AG04450 (cell line): ENCODE results near the gene MBTPS1. TPM values are rescaled to one million over a fixed set of nuclear protein-coding genes. Genes with fewer than 3 reads are reported as not detected.

Experiments
- CTCF ChIA-PET: fragments of 300-600, 350-600 bp; formaldehyde crosslinking; extraction: SDS; loops from one replicate; lab custom pipeline; 2022; ENCODE audit warnings: antibody characterized with exemption, inconsistent platforms; lab: Charles Lee
- POLR2A ChIA-PET: fragments of 350-600 bp; formaldehyde crosslinking; extraction: SDS; loops from one replicate; lab custom pipeline; 2021; ENCODE audit warnings: antibody characterized with exemption, inconsistent platforms; lab: Yijun Ruan, JAX
- DNase-seq: peaks from one replicate; pipeline ENCODE4 v3.0.0-alpha.2; 2011; ENCODE audit warnings: low read depth, low spot score
- H3K27ac ChIP-seq: one replicate; pipeline ENCODE4 v1.5.1; 2012; ENCODE audit warnings: low read depth, low read length, control low read depth
- H3K27me3 ChIP-seq: one replicate; pipeline ENCODE4 v1.6.0; 2012; ENCODE audit warnings: low read length; ENCODE audit not compliant: control insufficient read depth, insufficient read depth
- H3K4me3 ChIP-seq: 2 replicates; pipeline ENCODE4 v1.5.1; 2011; ENCODE audit warnings: mild to moderate bottlenecking, low read depth, low read length, control low read depth
- H3K9me3 ChIP-seq: 2 replicates; pipeline ENCODE4 v1.5.1; 2012; ENCODE audit warnings: low read length; ENCODE audit not compliant: control insufficient read depth, insufficient read depth
- CTCF ChIP-seq: IDR thresholded peaks from 2 replicates; pipeline ENCODE4 v1.5.1; 2011; ENCODE audit warnings: low read depth, low read length, control low read depth, inconsistent platforms
- polyA plus RNA-seq: library from polyadenylated mRNA; depleted of rRNA; stranded (reverse); fragments of >200 nt; gene quantifications from 2 replicates; pipeline ENCODE4 v1.2.3, GENCODE V29; 2011

The MBTPS1 gene
- polyA plus RNA-seq, 1 experiment: 116 TPM

- Histone ChIP-seq H3K9me3 (no peaks in the 10 kb centered on the region; the same call in 1 of the 2 replicates), H3K27ac (no peak overlapping the region), H3K27me3 (peaks cover 40% of the 10 kb centered on the region), H3K4me3 (no peak overlapping the region)
- ChIA-PET POLR2A (interaction anchor here (0.7 kb wide), 1 partner anchor 138 kb away, joined by 5 read pairs; no protein-coding TSS in a partner anchor), CTCF (no interaction called here)
- no peak for DNase-seq
- no peak for TF ChIP-seq CTCF
These were observed 89.1 kb downstream of the MBTPS1 start for GRCh38 chr16:84027625-84028024.

GRCh38 chr16:84026606-84027005 lies 90.1 kb downstream of the MBTPS1 start:
- no peak overlapping the region for H3K27ac ChIP-seq
- H3K4me3 ChIP-seq: no peak overlapping the region
- peaks cover 7% of the 10 kb centered on the region for H3K9me3 ChIP-seq
- no peak for TF ChIP-seq CTCF
- H3K27me3 ChIP-seq: peaks cover 45% of the 10 kb centered on the region
- no peak for DNase-seq
- POLR2A ChIA-PET: no interaction called here
- CTCF ChIA-PET: no interaction called here

- Histone ChIP-seq H3K4me3 (no peak overlapping the region), H3K9me3 (peaks cover 24% of the 10 kb centered on the region), H3K27me3 (peaks cover 36% of the 10 kb centered on the region), H3K27ac (no peak overlapping the region)
- TF ChIP-seq CTCF: no peak
- POLR2A ChIA-PET: no interaction called here
- CTCF ChIA-PET: no interaction called here
- no peak for DNase-seq
These were observed 91.9 kb downstream of the MBTPS1 start for GRCh38 chr16:84024854-84025253.

GRCh38 chr16:84022644-84023043 lies 94.1 kb downstream of the MBTPS1 start:
- CTCF ChIA-PET: no interaction called here
- Histone ChIP-seq H3K4me3 (no peak overlapping the region), H3K9me3 (peaks cover 35% of the 10 kb centered on the region), H3K27me3 (peaks cover 20% of the 10 kb centered on the region), H3K27ac (no peak overlapping the region)
- no peak for TF ChIP-seq CTCF
- DNase-seq: no peak
- POLR2A ChIA-PET: no interaction called here

GRCh38 chr16:84021488-84021887 lies 95.3 kb downstream of the MBTPS1 start:
- peaks cover 35% of the 10 kb centered on the region for H3K9me3 ChIP-seq
- CTCF ChIA-PET: no interaction called here
- H3K27me3 ChIP-seq: peaks cover 16% of the 10 kb centered on the region
- POLR2A ChIA-PET: no interaction called here
- no peak for DNase-seq
- no peak for TF ChIP-seq CTCF
- H3K27ac ChIP-seq: no peak overlapping the region
- H3K4me3 ChIP-seq: no peak overlapping the region
